ENCODE results near the gene NHSL2.

The NHSL2 gene

DNA sequence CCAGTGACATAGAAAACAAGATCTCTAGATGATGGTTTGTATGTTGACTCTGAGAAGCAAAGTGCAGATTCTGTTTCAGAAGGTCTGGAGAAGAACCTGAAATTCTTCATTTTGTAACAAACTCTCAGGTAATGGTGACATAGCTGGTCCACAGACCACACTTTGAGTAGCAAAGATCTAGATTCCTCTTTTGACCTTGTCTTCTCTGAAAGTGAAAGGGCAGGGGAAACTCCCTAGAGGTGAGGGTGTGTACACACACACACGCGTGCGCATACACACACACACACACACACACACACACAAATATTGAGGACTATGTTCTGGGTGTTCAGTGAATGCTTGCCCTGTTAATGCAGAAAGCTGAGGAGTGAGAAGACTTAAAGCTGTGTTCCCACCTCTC lies 110.1 kb downstream of the NHSL2 start:
- no peak for DNase-seq

DNA sequence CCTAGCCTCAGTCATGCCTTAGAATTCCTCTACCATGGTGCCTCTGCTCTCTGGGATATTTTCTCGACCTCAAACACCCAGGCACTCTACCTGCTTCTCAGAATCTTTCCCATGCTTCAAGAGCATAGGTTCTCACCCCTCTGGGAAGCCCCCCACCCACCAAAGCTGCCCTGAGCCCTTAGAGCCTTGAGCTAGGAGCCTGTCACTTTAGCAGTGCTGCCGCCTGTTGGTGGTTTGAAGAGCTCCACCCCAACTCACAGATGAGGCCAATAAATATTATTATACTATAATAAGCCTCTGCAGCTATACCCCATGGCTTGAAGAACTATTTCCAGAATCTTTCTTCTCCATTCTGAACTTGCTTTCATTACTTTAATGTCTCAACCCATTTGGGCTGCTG lies 111.3 kb downstream of the NHSL2 start:
- DNase-seq: no peak

DNA sequence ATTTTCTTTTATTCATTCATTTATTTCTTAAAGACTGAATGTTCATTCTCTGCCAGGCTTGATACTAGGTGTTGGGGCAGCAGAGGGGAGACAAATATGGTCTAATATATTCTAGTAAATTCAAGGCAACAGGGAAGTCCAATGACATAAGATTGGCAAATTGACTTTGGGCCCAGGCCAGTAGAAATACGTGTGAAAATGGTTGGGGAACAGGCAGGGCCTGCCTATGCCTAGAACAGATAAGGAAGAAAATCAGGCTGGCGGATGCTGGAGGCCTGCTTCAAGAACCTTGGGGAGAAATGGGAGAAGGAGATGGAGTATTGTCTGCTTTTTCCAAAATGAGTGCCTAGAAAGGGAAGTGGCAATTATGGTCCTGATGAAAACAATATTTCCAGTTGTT lies 112.4 kb downstream of the NHSL2 start:
- DNase-seq: no peak

DNA sequence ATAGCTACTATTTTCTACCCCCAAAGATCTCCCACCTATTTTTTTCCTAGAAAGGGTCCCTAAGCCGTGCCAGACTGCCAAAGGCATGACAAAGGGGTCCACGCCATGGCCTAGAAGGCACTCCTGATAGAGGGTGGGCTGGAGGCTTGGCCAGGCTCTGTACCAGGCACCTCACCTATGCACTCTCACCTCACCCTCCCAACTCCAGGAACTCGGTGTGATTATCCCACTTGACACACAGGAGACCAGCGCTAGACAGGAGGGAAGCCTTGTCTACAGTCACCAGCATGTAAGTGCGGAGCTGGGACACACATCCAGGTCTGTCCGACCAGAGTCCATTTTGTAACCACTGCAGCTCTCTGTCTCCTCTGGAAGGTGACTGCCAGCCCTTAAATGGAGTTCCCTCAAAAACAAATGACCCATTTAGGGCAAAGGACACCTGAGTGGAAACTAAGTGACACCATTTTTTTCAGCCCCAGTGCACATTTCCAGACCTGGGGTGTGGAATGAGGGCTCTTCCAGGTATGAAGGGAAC lies 114.7 kb downstream of the NHSL2 start:
- DNase-seq: no peak

DNA sequence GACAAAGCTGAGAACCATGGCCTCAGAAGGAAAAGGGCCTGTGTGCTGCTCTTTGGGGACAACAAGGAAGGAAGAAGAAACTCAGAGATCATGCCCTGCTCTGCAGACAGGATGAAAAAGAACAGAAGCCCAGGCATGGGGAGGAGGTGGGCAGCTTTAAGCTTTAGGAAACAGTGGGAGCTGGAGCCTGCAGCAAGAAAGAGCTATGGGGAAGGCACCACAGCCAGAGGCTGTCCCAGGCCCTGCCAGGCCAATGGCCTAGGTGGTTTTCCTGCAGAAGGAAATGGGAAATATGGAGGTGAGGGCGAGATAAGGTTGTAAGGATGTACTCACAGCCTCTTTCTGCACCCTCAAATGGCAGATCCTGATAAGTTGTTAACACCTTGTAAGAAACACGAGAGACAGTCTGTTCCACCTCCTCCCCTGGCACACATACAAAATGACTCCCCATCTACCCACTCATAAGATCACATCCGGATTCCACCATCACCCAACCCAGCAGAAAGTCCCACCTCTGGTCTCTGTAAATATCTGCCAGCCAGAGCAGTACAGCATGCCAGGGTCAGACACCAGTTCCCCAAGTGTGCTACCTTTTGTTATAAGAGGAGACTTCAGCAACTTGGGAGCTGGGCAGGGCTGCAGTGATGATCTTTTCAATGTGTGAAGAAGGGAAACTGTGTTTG lies 115.8 kb downstream of the NHSL2 start:
- no peak for DNase-seq

DNA sequence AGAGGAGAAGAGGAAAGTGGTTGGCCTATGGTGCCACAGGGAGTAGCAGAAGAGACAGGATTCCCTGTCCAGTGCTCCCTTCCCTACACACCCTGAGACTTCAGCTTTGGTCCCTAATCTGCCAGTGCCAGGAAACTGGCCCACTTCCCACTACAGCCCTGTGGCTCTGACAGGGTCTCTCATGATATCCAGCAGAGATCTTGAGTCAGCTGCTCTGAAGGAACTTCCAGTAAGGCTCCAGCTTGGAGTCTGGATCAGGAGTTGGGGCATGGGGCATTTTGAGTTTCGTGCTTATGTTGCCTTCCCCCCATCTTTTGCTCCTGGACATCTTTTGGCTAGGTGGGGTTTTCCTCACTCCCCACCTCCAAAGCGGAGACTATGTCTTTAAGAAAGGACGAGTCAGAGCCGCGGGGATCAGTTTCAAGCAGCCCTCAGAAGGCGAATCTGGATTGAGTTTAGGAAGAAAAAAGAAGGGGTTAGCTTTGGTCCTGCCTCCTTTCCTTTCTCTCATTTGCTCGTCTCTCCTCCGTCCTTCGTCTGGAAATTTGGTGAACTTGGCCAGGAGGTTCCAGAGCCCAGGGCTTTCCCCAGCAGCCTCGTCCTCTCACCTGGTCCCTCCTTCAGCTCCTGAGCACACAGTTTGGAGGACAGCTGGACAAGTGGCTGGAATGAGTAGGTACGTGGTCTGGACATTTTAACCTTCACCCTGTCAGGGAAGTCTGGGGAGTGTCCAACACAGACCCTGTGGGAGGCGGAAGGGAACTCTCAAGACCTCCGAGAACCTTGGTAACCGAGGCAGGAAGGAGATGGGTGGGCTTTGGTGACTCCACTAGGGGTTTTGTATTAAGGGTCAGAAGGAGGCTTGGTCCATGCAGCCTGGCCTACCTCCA lies 116.6 kb downstream of the NHSL2 start:
- DNase-seq: no peak

DNA sequence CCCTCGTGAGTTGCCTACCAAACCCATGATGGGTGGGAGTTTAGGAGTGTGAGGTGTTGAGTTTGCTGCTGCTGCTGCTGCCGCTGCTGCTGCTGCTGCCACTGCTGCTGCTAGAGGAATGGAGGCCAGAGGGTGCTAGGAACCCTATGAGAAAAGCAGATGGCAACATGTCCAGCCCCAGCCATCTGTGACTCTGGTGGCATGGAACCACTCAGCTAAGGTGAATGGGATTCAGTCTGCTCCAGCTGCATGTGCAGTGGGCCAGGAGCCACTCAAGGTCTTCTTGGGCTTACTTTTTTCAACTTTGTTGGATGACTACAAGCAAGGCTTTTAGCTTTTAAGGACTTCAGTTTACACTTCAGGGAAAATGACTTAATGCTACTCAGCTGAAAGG lies 117.3 kb downstream of the NHSL2 start:
- no peak for DNase-seq

DNA sequence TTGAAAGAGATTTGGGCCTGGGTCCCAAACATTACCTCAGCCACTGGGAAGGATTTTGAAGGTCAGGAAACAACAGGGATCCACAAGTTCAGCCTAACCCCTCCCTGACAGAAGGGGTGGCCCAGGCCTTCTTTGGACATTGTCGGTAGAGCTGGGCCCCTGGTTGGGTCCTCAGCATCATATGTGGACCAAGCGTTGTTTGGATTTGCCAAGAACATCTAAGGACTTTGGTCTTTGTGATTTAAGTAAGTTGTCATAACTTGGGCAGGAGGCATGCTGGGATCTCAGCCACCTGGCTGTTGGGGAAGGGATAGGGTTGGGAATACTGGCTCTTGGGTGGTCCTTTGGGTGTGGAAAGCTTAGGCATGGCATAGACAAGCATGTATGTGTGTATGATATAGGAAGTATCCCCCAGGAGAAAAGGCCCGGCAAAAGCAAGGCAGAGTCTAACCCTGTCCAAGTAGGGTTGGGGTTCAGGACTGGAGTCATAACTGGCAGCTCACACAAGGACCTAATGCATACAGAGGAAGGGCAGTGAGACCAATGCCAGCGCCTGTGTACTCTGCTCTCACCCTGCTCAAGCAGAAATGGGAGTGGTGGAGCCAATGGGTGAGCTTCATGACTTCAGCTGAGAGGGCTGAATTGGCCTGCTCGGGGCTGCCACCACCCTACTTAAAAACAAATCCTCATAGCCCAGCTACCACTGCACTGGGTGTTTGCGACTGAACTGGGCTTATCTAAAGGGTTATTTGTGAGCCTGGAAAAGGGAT lies 118.2 kb downstream of the NHSL2 start:
- no peak for DNase-seq

DNA sequence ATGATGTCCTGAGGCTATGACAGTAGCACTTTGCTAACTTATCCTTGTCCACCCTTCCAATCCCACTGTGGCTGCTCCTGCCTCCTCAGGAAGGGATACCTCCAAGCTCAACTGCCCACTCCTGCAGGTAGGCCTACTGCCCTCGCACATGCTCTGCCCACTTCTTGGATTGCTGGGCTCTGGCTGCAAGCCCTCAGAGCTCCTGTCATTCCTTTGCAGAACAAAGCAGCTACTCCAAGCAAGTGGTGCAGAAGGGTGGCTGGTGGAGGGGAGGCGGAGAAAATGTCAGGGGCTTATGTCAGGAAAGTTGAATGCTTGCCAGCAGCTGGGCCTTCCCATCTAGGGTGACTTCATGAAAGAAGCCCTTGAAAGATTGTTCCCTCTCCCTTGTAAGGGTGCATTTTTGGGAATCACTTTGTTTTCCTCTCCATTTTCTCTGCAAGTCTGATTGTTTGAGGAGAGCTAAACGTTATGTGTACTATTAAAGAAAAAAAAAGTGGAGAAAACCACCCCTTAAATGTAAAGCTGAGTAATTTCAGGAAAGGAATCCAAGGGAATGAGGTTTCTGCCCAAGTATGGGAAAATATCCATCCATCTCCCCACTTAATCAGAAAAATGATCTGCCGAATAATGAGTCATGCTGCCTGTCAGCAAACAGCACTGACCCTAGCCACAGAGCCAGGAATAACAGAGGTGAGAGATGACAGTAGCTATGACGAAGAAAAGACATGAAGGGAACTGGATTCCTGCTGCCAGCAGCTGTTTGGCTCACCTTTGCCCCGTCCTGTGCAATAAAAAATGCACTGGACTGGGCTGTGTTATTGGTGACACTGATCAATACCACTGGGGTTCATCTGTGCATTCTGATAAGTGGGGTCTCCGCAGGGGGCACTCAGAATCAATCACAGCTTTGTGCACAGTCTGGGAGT lies 119.1 kb downstream of the NHSL2 start:
- no peak for DNase-seq

DNA sequence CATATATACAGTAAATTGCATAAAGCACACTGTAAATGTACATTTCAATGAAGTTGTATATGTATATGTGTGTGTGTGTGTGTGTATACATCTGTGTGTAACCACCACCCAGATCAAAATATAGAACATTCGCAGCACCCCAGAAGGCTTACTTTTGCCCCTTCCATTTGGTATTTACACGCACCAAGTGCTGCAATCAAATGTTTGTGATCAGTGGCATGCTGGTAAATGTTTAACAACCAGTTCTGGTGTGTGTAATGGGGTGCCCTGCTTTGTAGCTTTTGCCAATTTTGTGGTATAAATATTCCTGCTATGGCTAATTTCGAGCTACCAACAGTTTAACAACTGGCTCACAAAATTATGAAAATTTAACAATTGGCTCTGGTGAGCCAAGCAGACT lies 119.8 kb downstream of the NHSL2 start:
- DNase-seq: no peak

DNA sequence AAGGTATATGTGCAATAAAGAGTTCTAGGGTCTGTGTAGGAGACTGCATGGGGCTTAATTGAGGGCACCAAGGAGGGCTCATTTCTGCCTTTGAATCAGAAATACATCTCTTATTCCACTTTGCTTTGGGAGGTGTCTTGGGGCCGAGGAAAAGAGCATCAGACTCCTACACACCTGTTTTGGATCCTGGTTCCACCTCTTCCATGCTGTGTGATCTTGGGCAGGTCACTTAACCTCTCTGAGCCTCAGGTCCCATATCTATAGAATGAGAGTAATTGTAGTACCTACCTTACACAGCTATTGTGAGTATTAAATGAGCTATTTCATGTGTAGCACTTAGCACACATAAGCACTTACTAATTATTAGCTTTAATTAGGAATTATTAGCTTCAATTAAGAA lies 120.5 kb downstream of the NHSL2 start:
- no peak for DNase-seq

DNA sequence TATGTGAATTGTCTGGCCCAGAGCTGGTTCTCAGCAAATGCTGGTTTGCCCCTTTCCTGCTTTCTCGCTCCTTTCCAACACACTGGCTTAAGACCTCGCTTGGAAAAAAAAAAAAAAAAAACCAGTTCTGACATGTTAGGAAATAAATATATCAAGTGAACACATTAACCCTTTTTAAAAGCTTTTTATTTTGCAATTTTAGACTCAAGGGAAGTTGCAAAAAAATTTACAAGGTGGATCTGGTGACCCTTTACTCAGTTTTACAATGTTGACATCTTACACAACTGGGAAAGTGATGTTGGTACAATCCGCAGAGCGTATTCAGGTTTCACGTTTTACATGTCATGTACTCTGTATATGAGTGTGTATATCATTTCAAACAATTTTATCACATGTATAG lies 121.0 kb downstream of the NHSL2 start:
- no peak for DNase-seq

DNA sequence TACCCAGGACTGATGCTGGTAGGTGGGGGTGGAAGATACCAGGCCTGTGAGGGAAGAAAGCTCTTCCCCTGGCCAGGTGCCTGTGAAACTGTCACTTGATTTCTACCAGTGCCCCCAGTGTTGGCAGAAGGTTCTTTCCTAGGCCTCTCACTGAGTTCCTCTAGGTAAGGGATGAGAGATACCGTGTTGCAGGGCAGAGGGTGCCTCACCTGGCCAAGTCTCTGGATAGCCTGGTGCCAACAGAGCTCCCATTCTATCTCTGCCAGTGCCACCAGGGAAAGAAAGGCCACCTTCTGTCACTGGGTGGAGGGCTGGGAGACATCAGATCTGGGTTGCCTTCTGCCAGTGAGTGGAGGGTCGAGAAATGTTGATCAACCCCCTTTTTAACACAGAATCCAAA lies 127.0 kb downstream of the NHSL2 start:
- DNase-seq: no peak

DNA sequence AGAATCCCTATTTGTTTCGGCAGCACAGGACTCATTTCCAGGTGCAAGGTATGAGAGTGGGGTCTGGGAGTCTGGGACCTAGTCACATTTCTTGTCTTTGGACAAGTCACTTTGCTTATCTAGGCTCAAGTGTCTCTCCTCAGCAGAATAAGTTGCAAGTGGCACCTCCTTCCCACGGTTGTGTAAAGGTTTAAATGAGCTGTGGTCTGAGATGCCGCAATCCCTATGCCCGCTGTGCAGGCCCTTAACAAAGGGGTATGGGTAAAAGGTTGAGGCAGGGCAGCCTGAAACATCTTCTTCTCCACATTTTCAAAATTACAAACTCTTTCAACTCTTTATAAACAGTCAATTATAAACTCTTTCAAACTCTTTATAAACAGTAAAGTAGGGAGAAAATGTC lies 127.4 kb downstream of the NHSL2 start:
- DNase-seq: no peak

DNA sequence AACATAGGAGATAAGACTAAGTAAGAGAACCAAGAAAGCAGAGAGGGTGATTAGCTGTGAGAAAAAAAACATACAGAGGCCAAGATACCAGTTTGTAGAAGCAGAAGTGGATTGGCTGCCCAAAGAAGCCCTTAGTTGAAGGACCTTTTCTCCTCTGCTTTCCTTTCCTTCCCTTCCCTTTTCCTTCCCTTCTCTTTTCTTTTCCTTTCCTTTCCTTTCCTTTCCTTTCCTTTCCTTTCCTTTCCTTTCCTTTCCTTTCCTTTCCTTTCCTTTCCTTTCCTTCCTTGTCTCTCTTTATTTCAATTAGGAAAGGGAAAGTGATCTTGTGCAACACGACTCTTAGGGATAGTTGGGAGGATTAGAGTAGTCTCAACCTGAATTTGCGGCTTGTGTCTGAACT lies 128.2 kb downstream of the NHSL2 start:
- no peak for DNase-seq

DNA sequence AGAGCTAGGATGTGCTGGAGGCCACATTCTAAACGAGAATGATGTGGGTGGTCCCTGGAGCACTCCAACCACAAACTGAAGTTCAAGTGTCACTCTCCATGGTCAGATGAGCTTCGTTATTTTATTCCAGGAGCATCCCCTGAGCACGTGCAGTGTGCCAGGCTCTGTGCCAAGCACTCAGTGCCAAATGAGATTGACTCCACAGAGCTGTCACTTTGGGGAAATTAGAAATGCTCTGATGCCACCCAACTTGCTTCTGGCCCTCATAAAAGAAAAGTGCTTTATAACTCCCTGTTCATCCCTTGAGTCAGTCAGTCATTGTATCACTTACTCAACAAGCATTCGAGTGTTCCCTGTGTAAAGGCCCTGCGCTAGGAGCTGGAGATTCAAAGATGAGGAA lies 129.9 kb downstream of the NHSL2 start:
- DNase-seq: no peak

DNA sequence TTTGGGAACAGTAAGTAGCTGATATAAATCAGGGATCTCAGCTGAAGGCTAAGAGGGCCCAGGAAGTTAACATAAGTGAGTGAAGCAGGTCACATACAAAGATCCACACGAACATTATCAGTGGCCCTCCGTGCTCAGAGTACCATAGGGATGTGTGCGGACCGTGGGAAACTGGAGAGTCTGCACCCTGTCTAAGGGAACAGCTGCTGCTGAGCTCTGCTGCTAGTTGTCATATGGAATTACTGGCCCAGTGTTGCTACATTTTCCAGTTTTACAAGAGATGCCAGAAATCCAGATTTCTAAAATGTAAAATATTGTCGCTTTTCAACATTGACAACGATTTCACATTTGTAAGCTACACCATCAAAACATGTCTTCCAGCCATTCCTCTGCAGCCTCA lies 130.5 kb downstream of the NHSL2 start:
- no peak for DNase-seq

DNA sequence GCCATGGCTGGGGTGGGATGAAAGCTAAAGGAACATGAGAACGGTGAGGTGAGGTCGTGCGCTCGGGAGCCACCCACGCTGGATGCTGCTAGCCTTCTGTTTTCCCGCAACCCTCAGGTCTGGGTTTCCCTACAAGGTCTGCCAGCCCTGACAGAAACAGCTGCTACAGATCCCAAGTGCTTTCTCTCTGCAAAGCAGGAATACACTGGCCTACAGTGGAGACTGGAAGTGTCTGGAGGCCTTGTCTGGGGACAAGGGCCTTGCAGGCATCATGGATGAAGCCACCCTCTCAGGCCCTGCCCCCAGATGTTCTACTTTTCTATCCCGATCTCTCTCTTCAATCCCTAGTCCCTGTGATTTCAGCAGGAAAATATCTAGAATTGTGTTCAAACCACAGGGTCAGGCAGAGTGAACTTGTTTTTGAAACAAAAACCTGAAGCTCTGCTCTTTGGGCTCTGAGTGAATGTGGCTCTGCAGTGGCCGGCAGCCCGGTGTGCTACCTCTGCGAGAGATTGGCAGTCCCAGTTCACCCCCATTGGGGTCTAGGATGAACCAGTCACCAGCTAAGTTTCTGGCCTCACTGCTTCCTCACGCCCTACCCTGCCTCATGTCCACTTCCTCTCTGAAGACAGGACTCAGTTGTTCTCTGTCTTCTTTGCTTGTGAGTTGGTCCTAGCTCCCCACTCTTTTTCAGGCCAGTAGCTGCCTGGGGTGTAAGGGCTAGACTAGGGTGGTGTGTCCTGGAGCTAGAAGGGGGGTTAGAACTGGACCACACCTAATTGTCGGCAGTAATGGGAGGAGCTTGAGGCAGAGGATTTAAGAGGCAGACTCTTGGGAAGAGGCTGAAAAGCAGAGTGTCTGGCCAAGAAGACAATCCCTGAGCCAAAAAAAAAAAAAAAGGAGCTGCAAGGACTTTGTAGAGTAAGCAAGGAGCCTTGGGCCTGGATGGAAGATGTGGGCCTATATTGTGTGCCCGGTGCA lies 131.5 kb downstream of the NHSL2 start:
- DNase-seq: no peak

DNA sequence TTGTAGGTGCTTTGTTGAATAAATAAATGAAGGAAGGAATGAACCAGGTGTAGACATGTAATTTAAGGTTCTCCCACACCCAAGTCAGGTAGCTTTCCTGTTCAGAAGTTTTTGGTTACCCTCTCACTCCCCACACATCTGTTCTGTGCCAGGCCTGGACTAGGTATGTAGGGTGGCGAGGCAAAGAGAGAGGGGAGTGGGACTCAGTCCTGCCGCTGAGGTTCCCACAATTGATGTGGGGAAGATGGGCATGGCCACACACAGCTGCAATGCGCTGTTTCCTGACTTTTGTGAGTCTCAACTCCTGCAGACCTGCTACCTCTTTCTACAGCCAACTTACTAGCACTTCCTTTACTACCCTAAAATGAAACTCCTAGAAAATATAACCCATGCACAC lies 132.2 kb downstream of the NHSL2 start:
- DNase-seq: no peak

DNA sequence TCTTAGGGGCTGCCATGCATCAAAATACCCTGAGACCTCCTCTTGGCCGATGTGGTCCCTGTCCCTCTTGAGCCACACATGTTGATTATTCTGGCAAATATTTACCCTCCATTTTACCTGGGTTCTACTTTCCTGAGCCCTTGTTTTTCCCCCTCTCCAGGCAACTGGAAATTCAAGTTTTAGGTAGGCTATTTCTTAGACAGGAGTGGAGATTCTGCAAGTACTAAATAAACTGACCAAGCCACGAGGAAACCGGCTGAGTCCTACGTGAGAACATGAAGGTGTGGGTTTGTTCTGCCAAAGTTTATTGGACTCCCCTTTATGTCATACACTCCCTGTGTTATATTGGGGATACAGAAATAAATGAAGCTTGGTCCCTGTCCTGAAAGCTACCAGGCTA lies 133.0 kb downstream of the NHSL2 start:
- DNase-seq: no peak

DNA sequence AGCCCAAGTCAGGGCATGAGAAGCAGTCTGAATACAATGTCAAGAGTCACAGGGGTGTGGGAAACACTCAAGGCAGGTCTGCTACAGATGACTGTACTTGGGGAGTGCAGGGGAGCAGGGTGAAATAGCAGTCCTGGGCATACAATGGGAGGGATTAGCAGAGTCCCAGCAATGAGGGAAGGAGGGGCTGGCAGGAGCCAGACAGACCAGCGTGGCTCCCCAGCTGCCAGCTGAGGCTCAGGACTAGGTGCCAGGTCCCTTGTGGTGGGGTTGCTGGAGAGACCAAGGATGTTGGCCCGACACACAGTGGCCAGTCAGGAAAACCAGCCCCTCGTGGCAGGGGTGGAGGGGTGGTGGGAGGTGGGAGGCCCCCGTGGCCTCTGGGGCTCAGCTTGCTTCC lies 134.5 kb downstream of the NHSL2 start:
- DNase-seq: no peak
